ENCODE measurements around the gene PTPN21.
"Not testable (repeated sequence)": the region's sequence is repeated elsewhere in the genome, so short reads cannot be mapped to it uniquely, and the experiment has no call there.

PTPN21 gene

GRCh38 chr14:88551094-88551870 lies 3.5 kb downstream of the PTPN21 start:
- DNase-seq: peak; percentile 59

- DNase-seq: no peak
These were observed 4.7 kb downstream of the PTPN21 start for GRCh38 chr14:88550078-88550477.

GRCh38 chr14:88547386-88547780 lies 7.4 kb downstream of the PTPN21 start:
- DNase-seq: no peak

- no peak for DNase-seq
These were observed 8.0 kb downstream of the PTPN21 start for GRCh38 chr14:88546621-88547385.

- no peak for DNase-seq
These were observed 9.6 kb downstream of the PTPN21 start for GRCh38 chr14:88545256-88545655.

- no peak for DNase-seq
These were observed 11.7 kb downstream of the PTPN21 start for GRCh38 chr14:88542857-88543795.

GRCh38 chr14:88541324-88541723 lies 13.5 kb downstream of the PTPN21 start:
- no peak for DNase-seq

GRCh38 chr14:88535813-88536212 lies 19.0 kb downstream of the PTPN21 start:
- DNase-seq: no peak

- no peak for DNase-seq
These were observed 19.7 kb downstream of the PTPN21 start for GRCh38 chr14:88535149-88535548.

GRCh38 chr14:88533064-88533602 lies 21.7 kb downstream of the PTPN21 start:
- DNase-seq: no peak

GRCh38 chr14:88529889-88530288 lies 24.9 kb downstream of the PTPN21 start:
- not testable (repeated sequence) for DNase-seq

- no peak for DNase-seq
These were observed 32.4 kb downstream of the PTPN21 start for GRCh38 chr14:88522393-88522792.

- DNase-seq: no peak
These were observed 33.0 kb downstream of the PTPN21 start for GRCh38 chr14:88521818-88522217.

GRCh38 chr14:88519907-88520306 lies 34.9 kb downstream of the PTPN21 start:
- no peak for DNase-seq

GRCh38 chr14:88518592-88519512 lies 36.0 kb downstream of the PTPN21 start:
- no peak for DNase-seq

GRCh38 chr14:88516861-88517357 lies 37.9 kb downstream of the PTPN21 start:
- no peak for DNase-seq

GRCh38 chr14:88515499-88516221 lies 39.1 kb downstream of the PTPN21 start:
- DNase-seq: no peak

- no peak for DNase-seq
These were observed 47.6 kb downstream of the PTPN21 start for GRCh38 chr14:88507208-88507607.

- DNase-seq: peak; percentile 5
These were observed 49.2 kb downstream of the PTPN21 start for GRCh38 chr14:88505621-88506020.

GRCh38 chr14:88504602-88505001 lies 50.2 kb downstream of the PTPN21 start:
- DNase-seq: no peak
